KMS-11 (cell line): Measurements from ENCODE around the gene SAMD8.

ENCODE experiments used
- H2AFZ ChIP-seq: fragments of 200-600 bp; sonication (generic); 2 replicates; pipeline ENCODE4 v1.6.1; 2016; ENCODE audit warnings: antibody characterized with exemption, mixed run types, low read depth
- H3K27ac ChIP-seq: fragments of 200-600 bp; sonication (generic); 2 replicates; pipeline ENCODE4 v1.6.1; 2016; ENCODE audit warnings: mild to moderate bottlenecking, mixed run types
- H3K27me3 ChIP-seq: fragments of 200-600 bp; sonication (generic); 2 replicates; pipeline ENCODE4 v1.6.1; 2017; ENCODE audit warnings: mild to moderate bottlenecking, low read depth, mixed run types, moderate library complexity; ENCODE audit not compliant: insufficient read depth
- H3K36me3 ChIP-seq: fragments of 200-600 bp; sonication (generic); 2 replicates; pipeline ENCODE4 v1.6.1; 2017; ENCODE audit warnings: mild to moderate bottlenecking, mixed run types; ENCODE audit not compliant: insufficient read depth
- H3K4me1 ChIP-seq: fragments of 200-600 bp; sonication (generic); 2 replicates; pipeline ENCODE4 v1.6.1; 2016; ENCODE audit warnings: mild to moderate bottlenecking, low read depth, mixed run types; ENCODE audit not compliant: poor library complexity, severe bottlenecking
- H3K4me2 ChIP-seq: fragments of 200-600 bp; sonication (generic); 2 replicates; pipeline ENCODE4 v1.7.0; 2016; ENCODE audit warnings: mild to moderate bottlenecking, mixed run types
- H3K4me3 ChIP-seq: fragments of 200-600 bp; sonication (generic); IDR thresholded peaks from 2 replicates; pipeline ENCODE4 v1.6.1; 2017; ENCODE audit warnings: low read depth, low read length, mixed read lengths; ENCODE audit not compliant: insufficient read depth
- H3K79me2 ChIP-seq: fragments of 200-600 bp; sonication (generic); 2 replicates; pipeline ENCODE4 v1.6.1; 2016; ENCODE audit warnings: low read depth, mixed run types; ENCODE audit not compliant: insufficient read depth
- H3K9ac ChIP-seq: fragments of 200-600 bp; sonication (generic); 2 replicates; pipeline ENCODE4 v1.6.1; 2016; ENCODE audit warnings: mild to moderate bottlenecking, mixed run types
- H4K20me1 ChIP-seq: fragments of 200-600 bp; sonication (generic); 2 replicates; pipeline ENCODE4 v1.6.1; 2016; ENCODE audit warnings: mild to moderate bottlenecking, mixed run types; ENCODE audit not compliant: insufficient read depth
- CTCF ChIP-seq: fragments of 200-600 bp; sonication (generic); conservative IDR thresholded peaks from 2 replicates; pipeline ENCODE4 v1.6.1; 2017; ENCODE audit warnings: low read depth, mild to moderate bottlenecking, antibody characterized with exemption, low read length, moderate library complexity, mixed read lengths

SAMD8 gene

GRCh38 chr10:75070961-75071428, 40.5 kb upstream of the SAMD8 start:
- Histone ChIP-seq H3K27me3 (no peaks in the 10 kb centered on the region), H3K4me3 (no peak overlapping the region), H3K9ac (no peak overlapping the region), H3K27ac (no peak overlapping the region), H2AFZ (no peak overlapping the region), H4K20me1 (no peaks in the 10 kb centered on the region), H3K79me2 (no peaks in the 10 kb centered on the region), H3K4me2 (no peak overlapping the region), H3K36me3 (no peaks in the 10 kb centered on the region), H3K4me1 (no peaks in the 10 kb centered on the region)
- no peak for TF ChIP-seq CTCF

- H4K20me1 ChIP-seq, result no peaks in the 10 kb centered on the region
- TF ChIP-seq CTCF, result no peak
- no peak overlapping the region for H3K27ac ChIP-seq
- H3K9ac ChIP-seq, result no peak overlapping the region
- no peak overlapping the region for H3K4me2 ChIP-seq
- no peaks in the 10 kb centered on the region for H3K79me2 ChIP-seq
- no peak overlapping the region for H3K4me3 ChIP-seq
- no peaks in the 10 kb centered on the region for H3K36me3 ChIP-seq
- no peaks in the 10 kb centered on the region for H3K4me1 ChIP-seq
- H3K27me3 ChIP-seq, result no peaks in the 10 kb centered on the region
- H2AFZ ChIP-seq, result no peak overlapping the region
These were observed 39.7 kb upstream of the SAMD8 start for GRCh38 chr10:75071756-75072155.

- Histone ChIP-seq H3K27me3 (no peaks in the 10 kb centered on the region), H3K27ac (no peak overlapping the region), H3K9ac (no peak overlapping the region), H3K4me1 (no peaks in the 10 kb centered on the region), H3K36me3 (no peaks in the 10 kb centered on the region), H3K4me2 (no peak overlapping the region), H3K79me2 (no peaks in the 10 kb centered on the region), H3K4me3 (no peak overlapping the region), H4K20me1 (no peaks in the 10 kb centered on the region), H2AFZ (no peak overlapping the region)
- no peak for TF ChIP-seq CTCF
These were observed 38.7 kb upstream of the SAMD8 start for GRCh38 chr10:75072727-75073126.

GRCh38 chr10:75073442-75073841, 38.0 kb upstream of the SAMD8 start:
- Histone ChIP-seq H3K36me3 (no peaks in the 10 kb centered on the region), H4K20me1 (no peaks in the 10 kb centered on the region), H3K27ac (no peak overlapping the region), H3K4me1 (no peaks in the 10 kb centered on the region), H3K27me3 (no peaks in the 10 kb centered on the region), H2AFZ (no peak overlapping the region), H3K9ac (no peak overlapping the region), H3K79me2 (no peaks in the 10 kb centered on the region), H3K4me2 (no peak overlapping the region), H3K4me3 (no peak overlapping the region)
- TF ChIP-seq CTCF, result no peak
